ENCODE measurements around the gene PHLDB1.

Gene PHLDB1

DNA sequence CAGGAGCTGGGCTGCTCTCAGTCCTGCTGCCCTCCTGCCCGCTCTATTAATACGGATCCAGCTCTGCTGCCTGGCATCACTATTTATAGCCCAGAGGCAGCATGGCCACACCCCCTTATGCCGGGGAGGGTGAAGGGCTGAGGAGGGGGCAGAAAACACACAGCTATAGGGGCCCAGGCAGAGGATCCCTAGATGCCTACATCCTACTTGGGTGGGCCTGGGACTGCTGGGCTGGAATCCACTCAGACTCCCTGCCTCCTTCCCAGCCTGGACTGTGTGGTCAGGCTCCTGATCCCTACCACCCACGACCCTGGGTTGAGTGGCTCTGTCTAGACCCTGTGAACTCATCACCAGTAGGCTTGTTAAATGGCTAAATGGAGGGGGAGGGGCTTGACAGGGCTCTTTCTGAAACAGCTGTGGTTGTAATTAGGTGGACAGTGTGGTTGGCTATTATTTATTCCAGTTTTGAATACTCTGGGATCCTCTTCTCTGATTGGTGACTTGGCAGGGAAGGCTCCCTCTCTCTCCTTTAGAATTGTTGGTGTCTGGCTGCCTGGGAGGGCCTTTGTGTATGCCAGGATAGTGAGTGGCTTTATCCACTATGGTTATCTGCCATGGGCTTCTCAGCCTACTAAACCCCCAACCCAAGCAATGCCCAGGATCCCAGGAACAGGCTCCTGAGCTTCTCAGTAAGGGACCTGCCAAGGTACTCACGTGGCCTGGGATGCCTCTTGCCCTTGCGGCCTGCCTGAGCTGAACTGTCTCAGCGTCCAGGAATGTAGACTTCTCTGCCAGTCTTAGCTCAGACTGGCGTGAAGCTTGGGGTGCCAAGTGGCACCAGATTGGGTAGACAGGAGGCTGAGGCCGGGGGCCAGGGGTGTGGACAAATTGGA lies 15.2 kb downstream of the PHLDB1 start:
- DNase-seq = peak; percentile 32 to 73

- DNase-seq = peak in 1 of 2 experiments; percentile 43
These were observed 15.8 kb downstream of the PHLDB1 start for GRCh38 chr11:118623269-118623655.

GRCh38 chr11:118625036-118625690 lies 17.7 kb downstream of the PHLDB1 start:
- no peak for DNase-seq

GRCh38 chr11:118625976-118626375 lies 18.6 kb downstream of the PHLDB1 start:
- no peak for DNase-seq

DNA sequence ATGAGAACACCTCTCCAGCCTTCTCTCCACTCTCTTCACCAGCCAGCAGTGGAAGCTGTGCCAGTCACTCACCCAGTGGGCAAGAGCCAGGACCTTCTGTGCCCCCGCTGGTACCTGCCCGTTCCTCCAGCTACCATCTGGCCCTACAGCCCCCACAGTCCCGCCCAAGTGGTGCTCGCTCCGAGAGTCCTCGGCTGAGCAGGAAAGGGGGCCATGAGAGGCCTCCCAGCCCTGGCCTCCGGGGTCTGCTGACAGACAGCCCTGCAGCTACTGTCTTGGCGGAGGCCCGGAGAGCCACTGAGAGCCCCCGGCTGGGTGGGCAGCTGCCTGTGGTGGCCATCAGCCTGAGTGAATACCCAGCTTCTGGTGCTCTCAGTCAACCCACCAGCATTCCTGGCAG lies 20.2 kb downstream of the PHLDB1 start:
- no peak for DNase-seq

- no peak for DNase-seq
These were observed 20.6 kb downstream of the PHLDB1 start for GRCh38 chr11:118628031-118628430.

DNA sequence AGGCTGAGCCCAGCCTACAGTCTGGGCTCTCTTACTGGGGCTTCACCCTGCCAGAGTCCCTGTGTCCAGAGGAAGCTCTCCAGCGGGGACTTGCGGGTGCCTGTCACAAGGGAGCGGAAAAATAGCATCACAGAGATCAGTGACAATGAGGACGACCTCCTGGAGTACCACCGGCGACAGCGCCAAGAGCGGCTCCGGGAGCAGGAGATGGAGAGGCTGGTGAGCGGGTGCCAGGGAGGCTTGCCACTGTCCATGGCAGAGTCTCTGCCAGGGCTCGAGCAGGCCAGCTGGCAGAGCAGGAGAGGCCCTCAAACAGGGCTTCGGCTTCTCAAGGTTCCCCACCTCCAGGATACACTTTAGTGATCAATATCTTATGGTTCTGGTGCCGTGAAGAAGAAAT lies 21.0 kb downstream of the PHLDB1 start:
- no peak for DNase-seq

DNA sequence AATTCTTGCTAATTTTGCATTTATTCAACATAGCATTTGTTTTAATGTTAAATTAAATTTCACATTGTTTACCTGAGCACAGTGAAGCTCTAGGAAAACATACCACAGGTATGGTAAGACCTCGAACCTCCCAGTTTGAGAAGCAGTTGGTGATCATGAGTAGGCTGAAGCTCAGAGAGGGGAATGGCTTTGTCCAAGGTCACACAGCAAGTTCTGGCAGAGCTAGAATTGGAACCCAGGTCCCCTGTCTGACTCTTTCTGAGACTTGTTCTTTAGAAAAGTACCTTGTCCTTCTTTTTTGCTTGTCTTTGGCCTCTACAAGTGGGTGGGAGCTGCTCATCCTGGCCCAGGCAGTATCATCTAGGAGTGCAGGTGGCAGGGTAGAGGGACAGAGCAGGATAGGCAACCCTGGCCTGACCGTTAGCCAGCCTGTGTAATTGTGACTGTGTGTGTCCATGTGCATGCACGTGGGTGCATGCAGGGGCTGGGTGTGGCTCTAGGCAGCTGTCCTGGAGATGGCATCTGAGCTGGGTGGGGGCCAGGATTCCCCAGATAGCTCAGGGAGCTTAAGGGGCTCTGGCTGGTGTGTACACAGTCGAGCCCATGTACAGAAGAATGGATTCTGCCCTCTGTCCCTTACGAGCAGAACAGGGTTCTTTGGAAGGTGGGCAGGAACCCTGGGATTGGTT lies 21.6 kb downstream of the PHLDB1 start:
- DNase-seq = no peak

- DNase-seq = no peak
These were observed 22.6 kb downstream of the PHLDB1 start for GRCh38 chr11:118629761-118630661.

DNA sequence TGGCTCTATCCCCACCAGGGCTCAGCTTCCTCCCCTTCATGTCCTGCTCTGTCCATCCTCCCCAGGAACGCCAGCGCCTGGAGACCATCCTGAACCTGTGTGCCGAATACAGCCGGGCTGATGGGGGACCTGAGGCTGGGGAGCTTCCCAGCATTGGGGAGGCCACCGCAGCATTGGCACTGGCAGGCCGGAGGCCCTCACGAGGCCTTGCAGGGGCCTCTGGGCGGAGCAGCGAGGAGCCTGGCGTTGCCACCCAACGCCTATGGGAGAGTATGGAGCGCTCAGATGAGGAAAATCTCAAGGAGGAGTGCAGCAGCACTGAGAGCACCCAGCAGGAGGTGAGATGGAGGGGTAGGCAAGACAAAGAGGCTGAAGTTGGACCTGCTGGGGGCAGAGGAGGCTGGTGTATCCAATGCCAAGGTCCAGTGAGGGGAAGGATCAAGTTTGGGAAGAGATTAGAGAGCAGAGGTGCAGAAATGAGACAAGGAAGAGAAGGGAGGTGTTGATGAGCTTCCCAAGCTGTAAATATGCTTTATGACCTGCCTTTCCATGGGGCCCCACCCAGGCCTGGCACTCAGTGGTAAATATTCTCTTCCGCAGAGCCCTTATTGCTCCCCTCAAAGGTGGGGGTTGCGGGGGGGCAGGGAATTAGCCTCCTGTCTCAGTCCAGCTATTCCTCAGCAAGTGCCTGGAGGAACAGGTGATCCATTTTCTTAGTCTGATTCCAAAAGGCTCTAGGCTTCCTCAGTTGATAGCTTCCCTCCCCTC lies 23.9 kb downstream of the PHLDB1 start:
- DNase-seq = no peak

GRCh38 chr11:118632577-118633318 lies 25.3 kb downstream of the PHLDB1 start:
- no peak for DNase-seq

GRCh38 chr11:118633319-118633690 lies 25.9 kb downstream of the PHLDB1 start:
- no peak for DNase-seq

GRCh38 chr11:118633979-118634378 lies 26.6 kb downstream of the PHLDB1 start:
- no peak for DNase-seq

GRCh38 chr11:118634431-118635236 lies 27.2 kb downstream of the PHLDB1 start:
- DNase-seq = no peak

DNA sequence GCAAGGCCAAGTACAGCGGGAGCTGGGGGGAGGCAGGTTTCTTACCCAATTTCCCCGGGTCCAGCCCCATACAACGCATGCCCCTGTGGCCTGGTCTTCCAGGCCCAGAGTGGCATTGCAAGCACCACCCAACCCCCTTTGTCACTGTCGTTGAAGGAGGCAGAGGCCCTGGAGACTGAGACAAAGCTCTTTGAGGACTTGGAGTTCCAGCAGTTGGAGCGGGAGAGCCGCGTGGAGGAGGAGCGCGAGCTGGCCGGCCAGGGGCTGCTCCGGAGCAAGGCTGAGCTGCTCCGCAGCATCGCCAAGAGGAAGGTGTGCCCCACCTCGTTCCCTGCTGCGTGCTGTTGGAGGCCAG lies 27.8 kb downstream of the PHLDB1 start:
- DNase-seq = no peak

DNA sequence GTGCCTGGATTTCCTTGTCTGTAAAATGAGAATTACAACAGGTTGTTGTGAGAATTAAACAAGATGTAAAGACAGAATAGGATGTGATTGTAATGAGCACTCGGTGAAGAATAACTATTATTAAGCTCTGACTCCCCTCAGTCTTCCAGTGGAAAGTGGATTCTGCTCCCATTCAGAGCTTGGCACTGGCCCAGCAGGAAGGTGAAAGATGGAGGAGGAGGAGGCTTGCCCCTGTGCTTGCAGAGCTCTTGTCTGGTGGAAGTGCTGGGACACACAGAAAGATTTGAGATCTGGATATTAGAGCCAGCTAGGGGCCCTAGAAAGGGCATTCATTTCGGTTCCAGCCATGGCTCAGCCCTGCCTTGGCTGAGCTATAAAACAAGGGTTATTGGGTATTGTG lies 28.2 kb downstream of the PHLDB1 start:
- no peak for DNase-seq

DNA sequence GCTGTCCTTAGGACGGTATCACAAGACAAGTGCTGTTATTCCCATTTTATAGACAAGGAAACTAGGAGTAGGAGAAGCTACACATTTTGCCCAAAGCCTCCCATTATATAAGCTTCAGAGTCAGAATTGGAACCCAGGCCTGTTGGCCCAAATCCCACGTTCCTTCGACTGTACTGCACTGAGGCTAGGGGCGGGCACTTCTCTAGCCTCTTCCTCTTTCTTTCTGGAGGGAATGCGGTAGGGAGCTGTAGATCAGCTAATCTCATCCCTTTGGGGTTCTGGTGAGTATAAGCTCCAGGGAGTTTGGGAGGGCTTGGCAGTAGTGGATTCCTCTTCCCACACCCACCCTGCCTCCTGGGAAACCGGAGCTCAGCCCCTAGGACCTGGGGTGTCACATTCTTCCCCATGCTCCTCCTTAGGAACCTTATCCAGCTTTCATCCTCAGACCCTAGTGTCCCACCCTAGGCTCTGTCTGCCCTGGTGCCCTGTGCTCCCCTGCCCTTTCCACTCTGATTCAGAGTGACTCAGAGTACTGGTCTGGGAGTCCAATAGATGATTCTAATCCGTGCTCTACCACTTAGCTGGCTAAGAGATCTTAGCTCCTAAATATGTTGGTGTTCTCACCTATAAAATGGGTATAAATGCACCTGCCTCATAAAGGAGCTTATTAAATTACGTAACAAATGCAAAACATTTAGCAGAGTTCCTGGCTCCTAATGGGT lies 29.3 kb downstream of the PHLDB1 start:
- DNase-seq = no peak

GRCh38 chr11:118638726-118639125 lies 31.3 kb downstream of the PHLDB1 start:
- DNase-seq = no peak

DNA sequence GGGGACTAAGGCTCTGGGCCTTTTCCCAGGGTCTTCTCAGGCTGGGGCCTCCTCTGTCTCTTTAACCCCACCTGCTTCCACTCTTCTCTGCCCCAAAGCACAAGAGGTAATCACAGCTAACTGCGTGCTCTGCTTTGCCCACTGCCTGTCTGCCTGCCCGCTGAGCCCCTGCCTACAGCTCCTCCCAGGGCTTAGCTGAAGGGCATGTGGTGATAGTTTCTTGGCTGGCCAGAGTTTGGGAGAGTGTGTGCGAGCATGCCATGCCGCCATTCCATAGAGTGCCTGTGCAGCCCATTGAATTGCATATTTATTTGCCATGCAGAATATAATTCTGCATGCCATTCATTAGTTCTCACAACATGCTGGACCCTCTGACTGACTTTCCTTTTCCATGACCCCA lies 32.5 kb downstream of the PHLDB1 start:
- DNase-seq = no peak
